Pancreas (tissue), 10 donors: Measurements from ENCODE around the gene NOL8. TPM values are rescaled to one million over a fixed set of nuclear protein-coding genes. Genes with fewer than 3 reads are reported as not detected.

Experiments used
- ATAC-seq, 4 donors: fragments of 200-7000 bp; cut with Tn5 transposase; one replicate each; pipeline versions ENCODE4 v1.8.0 to v1.9.1; 2020; ENCODE audit warnings: mild to moderate bottlenecking in 4 of 4, moderate library complexity in 4 of 4
- DNase-seq, 6 donors: peaks; one replicate each; pipeline ENCODE4 v3.0.0-alpha.2; 2020
- FAIRE-seq: peaks from 2 replicates; lab custom pipeline; 2012; peaks lifted over from hg19 to GRCh38; lab: Jason Lieb, UNC
- H3K27ac ChIP-seq, 4 donors: fragments of 200-600 bp; sonication (generic); 1 replicate in 3 of 4; 2 replicates in 1 of 4; pipeline versions ENCODE4 v1.5.0 to v1.8.0; 2020
- H3K27me3 ChIP-seq, 4 donors: fragments of 200-600 bp; one replicate each; pipeline ENCODE4 v1.8.0; 2021
- H3K36me3 ChIP-seq, 3 donors: fragments of 200-600 bp; sonication (generic) in 1 of 3; one replicate each; pipeline versions ENCODE4 v1.5.0 to v1.8.0; 2020 to 2021
- H3K4me1 ChIP-seq, 3 donors: fragments of 200-600 bp; one replicate each; pipeline ENCODE4 v1.8.0; 2021
- H3K4me3 ChIP-seq, 4 donors: fragments of 200-600 bp; sonication (generic) in 2 of 4; one replicate each; pipeline versions ENCODE4 v1.5.0 to v1.8.0; 2020 to 2021
- H3K9me3 ChIP-seq, 4 donors: fragments of 200-600 bp; one replicate each; pipeline ENCODE4 v1.8.0; 2021
- WGBS, 2 donors: extraction: QIAGEN DNeasy Blood & Tissue Kit; methylation state at CpG; one replicate each; pipeline ENCODE4 v1.1.7; 2013; 5-methylcytosine and 5-hydroxymethylcytosine counted together
- intact Hi-C, 3 donors: fragments of 100-400 bp; cut with DNase I; formaldehyde crosslinking; loops; one replicate each; pipeline versions ENCODE4 v1.11.1 to v1.14.2; 2022
- polyA plus RNA-seq, 2 donors: library from polyadenylated mRNA; stranded (reverse); fragments of 200-250 nt; gene quantifications; one replicate each; pipeline ENCODE4 v1.2.3, GENCODE V29; 2013
- total RNA-seq, 6 donors: library from RNA; stranded (reverse); fragmentation: NEBNext Ultra II Directional in 4 of 6; extraction: Animal tissue kit (Norgen Biotek cat#: 25700) in 4 of 6; gene quantifications; one replicate each; pipeline versions ENCODE4 v1.2.1 to v1.2.4, GENCODE V29; 2021 to 2023
- TF ChIP-seq, protein P1 (sequence below), 4 donors: fragments of 200-600 bp; sonication (generic) in 3 of 4; IDR thresholded peaks; one replicate each; pipeline versions ENCODE4 v1.5.0 to v1.8.0; 2021; ENCODE audit warnings: antibody characterized with exemption in 4 of 4
- donor health status: healthy with polysubstance abuse.
- donor health status: DM: no; HTN: no; CAD: no; lungs with moderate emphysema.
- donor health status: DM: no; HTN: no; CAD: no.
- donor health status: control.
- donor health status: control.
- donor health status: Bipolar disorder and iron deficiency.
- donor health status: DM: yes; HTN: yes; CAD: no.
- donor health status: DM: no; HTN: no; CAD: no.
- donor health status: DM: no; HTN: no; CAD: no.
- donor health status: DM: yes; HTN: yes; CAD: no.

Gene NOL8
- total and polyA plus RNA-seq, 8 donors: 9.7 to 20.6 (median 14.9) TPM

DNA sequence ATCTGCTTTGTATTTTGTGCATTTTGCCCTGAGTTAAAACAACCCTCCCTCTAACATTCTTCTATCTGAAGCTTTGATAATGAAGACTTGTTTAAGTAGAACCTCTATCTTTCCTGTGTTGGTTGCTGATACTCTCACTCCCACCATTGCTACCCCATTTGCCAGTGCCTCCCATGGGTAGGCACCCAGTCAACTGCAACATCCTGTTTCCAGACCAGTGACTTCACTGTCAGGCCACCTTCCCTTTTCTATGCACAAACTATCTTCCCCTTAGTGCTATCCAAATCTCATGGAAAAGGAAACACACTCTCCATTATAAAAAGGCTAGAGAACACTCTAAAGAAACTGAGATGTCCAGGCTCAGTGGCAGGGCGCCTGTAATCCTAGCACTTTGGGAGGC lies 26.0 kb downstream of the NOL8 start:
- peaks cover 0 to 67% (median 14%) of the 10 kb centered on the region in 3 donors for H3K36me3 ChIP-seq
- H3K27ac ChIP-seq: no peak overlapping the region
- TF ChIP-seq, protein P1, sequence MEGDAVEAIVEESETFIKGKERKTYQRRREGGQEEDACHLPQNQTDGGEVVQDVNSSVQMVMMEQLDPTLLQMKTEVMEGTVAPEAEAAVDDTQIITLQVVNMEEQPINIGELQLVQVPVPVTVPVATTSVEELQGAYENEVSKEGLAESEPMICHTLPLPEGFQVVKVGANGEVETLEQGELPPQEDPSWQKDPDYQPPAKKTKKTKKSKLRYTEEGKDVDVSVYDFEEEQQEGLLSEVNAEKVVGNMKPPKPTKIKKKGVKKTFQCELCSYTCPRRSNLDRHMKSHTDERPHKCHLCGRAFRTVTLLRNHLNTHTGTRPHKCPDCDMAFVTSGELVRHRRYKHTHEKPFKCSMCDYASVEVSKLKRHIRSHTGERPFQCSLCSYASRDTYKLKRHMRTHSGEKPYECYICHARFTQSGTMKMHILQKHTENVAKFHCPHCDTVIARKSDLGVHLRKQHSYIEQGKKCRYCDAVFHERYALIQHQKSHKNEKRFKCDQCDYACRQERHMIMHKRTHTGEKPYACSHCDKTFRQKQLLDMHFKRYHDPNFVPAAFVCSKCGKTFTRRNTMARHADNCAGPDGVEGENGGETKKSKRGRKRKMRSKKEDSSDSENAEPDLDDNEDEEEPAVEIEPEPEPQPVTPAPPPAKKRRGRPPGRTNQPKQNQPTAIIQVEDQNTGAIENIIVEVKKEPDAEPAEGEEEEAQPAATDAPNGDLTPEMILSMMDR (IDR thresholded peaks at IDR 0.05): no peak
- ATAC-seq (no peak), DNase-seq (no peak), FAIRE-seq (no peak)
- no peaks in the 10 kb centered on the region for H3K27me3 ChIP-seq
- intact Hi-C loops: no loop called here
- H3K4me1 ChIP-seq: peaks cover 0 to 10% (median 0%) of the 10 kb centered on the region in 3 donors
- WGBS, 2 donors: 78 to 82% methylated on average over 1 of the region's 1 CpG
- H3K4me3 ChIP-seq: no peak overlapping the region
- H3K9me3 ChIP-seq: no peaks in the 10 kb centered on the region

DNA sequence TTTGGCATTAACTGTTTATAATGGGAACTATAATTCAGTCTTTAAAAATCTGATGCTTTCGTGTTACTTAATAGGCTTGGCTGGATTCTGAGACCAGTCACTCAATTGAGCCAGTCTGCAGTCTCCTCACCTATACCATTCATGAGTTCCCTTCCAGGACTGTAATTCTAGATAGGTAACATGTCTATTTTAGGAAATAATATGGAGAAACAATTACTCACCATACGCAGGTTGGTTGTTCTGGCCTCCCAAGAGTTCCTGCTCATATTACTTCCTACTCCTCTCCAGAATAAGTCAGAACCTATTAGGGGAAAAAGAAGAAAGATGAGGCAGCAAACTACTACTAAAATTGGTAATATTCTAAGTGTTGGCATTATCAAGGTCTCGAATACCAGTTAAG lies 27.1 kb downstream of the NOL8 start:
- H3K27me3 ChIP-seq: no peaks in the 10 kb centered on the region
- no peak for FAIRE-seq
- no peaks in the 10 kb centered on the region for H3K9me3 ChIP-seq
- no peak for ATAC-seq
- TF ChIP-seq, protein P1 (IDR thresholded peaks at IDR 0.05): no peak
- H3K4me1 ChIP-seq: peaks cover 0 to 11% (median 0%) of the 10 kb centered on the region in 3 donors
- H3K4me3 ChIP-seq: no peak overlapping the region
- no peak overlapping the region for H3K27ac ChIP-seq
- intact Hi-C loops: no loop called here
- peaks cover 0 to 56% (median 14%) of the 10 kb centered on the region in 3 donors for H3K36me3 ChIP-seq
- DNase-seq: no peak
- 92% methylated on average over 3 of the region's 3 CpGs for WGBS, 2 donors

DNA sequence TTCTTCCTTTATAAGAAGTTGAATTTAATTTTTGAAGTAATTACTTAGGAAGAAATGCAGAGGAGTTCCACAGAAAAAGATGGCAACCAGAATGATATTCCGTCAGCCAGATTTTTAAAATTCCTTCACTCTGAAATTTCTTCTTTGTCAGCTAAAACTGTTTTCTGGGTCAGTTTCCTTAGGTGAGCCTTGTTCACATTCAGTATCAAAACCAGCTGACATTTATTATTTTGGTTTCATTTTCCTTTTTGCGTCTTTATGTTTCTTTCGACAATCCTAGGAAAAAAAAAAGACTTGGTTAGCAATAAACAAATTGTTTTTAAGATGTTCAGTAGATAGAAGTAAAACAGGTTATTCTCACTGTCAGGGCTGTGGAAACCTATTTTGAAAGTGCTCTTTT lies 27.5 kb downstream of the NOL8 start:
- 96 to 97% methylated on average over 3 of the region's 3 CpGs for WGBS, 2 donors
- no peak for FAIRE-seq
- DNase-seq: no peak
- no peak for ATAC-seq
- no peaks in the 10 kb centered on the region for H3K27me3 ChIP-seq
- H3K27ac ChIP-seq: no peak overlapping the region
- TF ChIP-seq, protein P1 (IDR thresholded peaks at IDR 0.05): no peak
- no peaks in the 10 kb centered on the region for H3K9me3 ChIP-seq
- intact Hi-C loops: no loop called here
- H3K4me1 ChIP-seq: peaks cover 0 to 12% (median 2%) of the 10 kb centered on the region in 3 donors
- H3K36me3 ChIP-seq: peaks cover 0 to 52% (median 14%) of the 10 kb centered on the region in 3 donors
- H3K4me3 ChIP-seq: no peak overlapping the region

DNA sequence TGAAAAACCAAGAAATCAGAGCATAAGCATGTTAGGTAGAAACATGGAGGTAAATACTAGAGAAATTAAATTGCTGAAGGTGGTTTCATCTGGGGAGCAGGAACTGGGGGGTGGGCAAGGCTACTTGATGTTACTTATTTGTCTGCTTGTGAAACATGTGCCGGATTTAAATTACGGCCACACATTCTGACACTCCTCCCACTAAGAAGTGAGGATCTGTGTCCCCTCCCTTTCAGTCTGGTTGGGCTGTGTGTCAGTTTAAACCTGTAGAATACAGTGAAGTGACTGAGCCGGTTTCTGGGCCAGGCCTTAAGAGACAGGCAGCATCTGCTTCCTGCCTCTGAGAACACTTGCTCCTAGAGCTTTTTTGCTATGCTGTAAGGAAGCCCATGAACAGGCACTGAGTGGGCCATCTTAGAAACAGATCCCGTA lies 29.3 kb downstream of the NOL8 start:
- intact Hi-C loops: no loop called here
- Histone ChIP-seq H3K36me3 (peaks cover 0 to 38% (median 14%) of the 10 kb centered on the region in 3 donors), H3K27ac (no peak overlapping the region), H3K4me3 (no peak overlapping the region), H3K27me3 (no peaks in the 10 kb centered on the region), H3K4me1 (peaks cover 0 to 18% (median 9%) of the 10 kb centered on the region in 3 donors), H3K9me3 (no peaks in the 10 kb centered on the region)
- TF ChIP-seq, protein P1 (IDR thresholded peaks at IDR 0.05): no peak
- ATAC-seq: no peak
- 72 to 79% methylated on average over 4 of the region's 4 CpGs for WGBS, 2 donors
- FAIRE-seq: no peak
- no peak for DNase-seq

DNA sequence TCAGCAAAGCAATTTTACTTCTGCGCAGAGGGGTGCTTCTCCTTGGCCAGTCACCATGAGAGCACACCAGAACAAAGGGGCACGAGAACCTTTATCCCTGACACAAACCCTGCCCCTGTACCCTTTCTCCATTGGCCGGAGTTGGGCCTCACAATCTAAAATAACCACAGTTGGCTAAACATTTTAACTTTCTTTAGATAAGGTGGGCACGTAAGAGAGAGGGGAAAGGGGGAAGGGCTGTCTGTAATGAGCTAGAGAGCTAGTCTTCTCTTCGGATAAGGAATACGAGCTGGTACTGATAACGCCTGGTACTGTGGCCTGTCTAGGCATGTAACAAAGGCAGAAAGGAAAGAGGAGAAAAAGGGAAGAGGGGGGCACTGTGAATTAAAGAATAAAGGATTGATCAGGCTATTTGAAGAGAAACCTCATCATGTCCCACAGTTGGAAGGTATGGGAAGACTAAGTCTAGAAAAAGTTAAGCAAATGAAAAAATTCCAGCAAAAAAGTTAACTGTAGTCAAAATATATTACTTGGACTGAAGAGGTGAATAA lies 29.8 kb downstream of the NOL8 start:
- Histone ChIP-seq H3K4me1 (peaks cover 0 to 18% (median 9%) of the 10 kb centered on the region in 3 donors), H3K4me3 (no peak overlapping the region), H3K9me3 (no peaks in the 10 kb centered on the region), H3K27ac (no peak overlapping the region), H3K27me3 (no peaks in the 10 kb centered on the region), H3K36me3 (peaks cover 0 to 33% (median 14%) of the 10 kb centered on the region in 3 donors)
- TF ChIP-seq, protein P1 (IDR thresholded peaks at IDR 0.05): no peak
- 44 to 56% methylated on average over 7 of the region's 7 CpGs for WGBS, 2 donors
- intact Hi-C loops: no loop called here
- ATAC-seq (no peak), FAIRE-seq (no peak), DNase-seq (no peak)
